SK-N-SH treated with all-trans-retinoic acid at 6 μM for 48 hours (cell line): ENCODE results near the gene SAMD4A.

ENCODE experiments used
- ATAC-seq: fragments of 200-7000 bp; cut with Tn5 transposase; 3 replicates; pipeline ENCODE4 v1.9.1; 2020; ENCODE audit warnings: mild to moderate bottlenecking, moderate library complexity
- ARNTL ChIP-seq: fragments of 450-650 bp; formaldehyde crosslinking; IDR thresholded peaks from 2 replicates; pipeline ENCODE4 v1.5.0; 2020; ENCODE audit warnings: low read depth, mild to moderate bottlenecking, moderate library complexity, borderline replicate concordance
- BACH2 ChIP-seq: fragments of 250-450 bp; sonication (Bioruptor Pico); IDR thresholded peaks from 2 replicates; pipeline ENCODE4 v1.9.0; 2021; ENCODE audit warnings: mild to moderate bottlenecking, borderline replicate concordance
- CREB5 ChIP-seq: fragments of 250-450 bp; sonication (Bioruptor Pico); IDR thresholded peaks from 2 replicates; pipeline ENCODE4 v1.5.1; 2020; ENCODE audit warnings: low read depth, mild to moderate bottlenecking, moderate library complexity
- CSDC2 ChIP-seq: fragments of 250-450 bp; sonication (Bioruptor Pico); IDR thresholded peaks from 2 replicates; pipeline ENCODE4 v1.5.0; 2020; ENCODE audit warnings: mild to moderate bottlenecking, moderate library complexity
- CSRNP3 ChIP-seq: fragments of 250-450 bp; sonication (Bioruptor Pico); IDR thresholded peaks from 2 replicates; pipeline ENCODE4 v1.5.1; 2021; ENCODE audit warnings: mild to moderate bottlenecking, moderate library complexity
- ESRRG ChIP-seq: fragments of 250-450 bp; sonication (Bioruptor Pico); IDR thresholded peaks from 2 replicates; pipeline ENCODE4 v1.6.1; 2021; ENCODE audit warnings: mild to moderate bottlenecking
- GLIS3 ChIP-seq: fragments of 250-450 bp; sonication (Bioruptor Pico); IDR thresholded peaks from 2 replicates; pipeline ENCODE4 v1.5.0; 2020; ENCODE audit warnings: mild to moderate bottlenecking, moderate library complexity
- ISL1 ChIP-seq: fragments of 250-450 bp; sonication (Bioruptor Pico); IDR thresholded peaks from 2 replicates; pipeline ENCODE4 v2.1.2; 2022; ENCODE audit warnings: mild to moderate bottlenecking, moderate library complexity
- OSR1 ChIP-seq: fragments of 250-450 bp; sonication (Bioruptor Pico); IDR thresholded peaks from 2 replicates; pipeline ENCODE4 v1.8.0; 2022; ENCODE audit warnings: moderate library complexity, mild to moderate bottlenecking, inconsistent platforms
- PATZ1 ChIP-seq: fragments of 250-450 bp; sonication (Bioruptor Pico); IDR thresholded peaks from 2 replicates; pipeline ENCODE4 v1.8.0; 2020; ENCODE audit warnings: mild to moderate bottlenecking, moderate library complexity, borderline replicate concordance
- POU6F1 ChIP-seq: fragments of 250-450 bp; sonication (Bioruptor Pico); IDR thresholded peaks from 2 replicates; pipeline ENCODE4 v1.8.0; 2021; ENCODE audit warnings: low read depth, mild to moderate bottlenecking, moderate library complexity, borderline replicate concordance
- PPARA ChIP-seq: fragments of 250-450 bp; sonication (Bioruptor Pico); IDR thresholded peaks from 2 replicates; pipeline ENCODE4 v1.5.0; 2020; ENCODE audit warnings: mild to moderate bottlenecking, borderline replicate concordance
- RARB ChIP-seq: fragments of 250-450 bp; sonication (Bioruptor Pico); IDR thresholded peaks from 2 replicates; pipeline ENCODE4 v1.8.0; 2021; ENCODE audit warnings: mild to moderate bottlenecking, moderate library complexity
- SNAI2 ChIP-seq: fragments of 250-450 bp; sonication (Bioruptor Pico); IDR thresholded peaks from 2 replicates; pipeline ENCODE4 v1.5.0; 2020; ENCODE audit warnings: mild to moderate bottlenecking, moderate library complexity
- TCF4 ChIP-seq: fragments of 250-450 bp; sonication (Bioruptor Pico); IDR thresholded peaks from 2 replicates; pipeline ENCODE4 v1.8.0; 2021; ENCODE audit warnings: mild to moderate bottlenecking, moderate library complexity, borderline replicate concordance
- TOX ChIP-seq: fragments of 250-450 bp; sonication (Bioruptor Pico); IDR thresholded peaks from 2 replicates; pipeline ENCODE4 v1.8.0; 2021; ENCODE audit warnings: mild to moderate bottlenecking, moderate library complexity, borderline replicate concordance
- TSHZ2 ChIP-seq: fragments of 250-450 bp; sonication (Bioruptor Pico); IDR thresholded peaks from 2 replicates; pipeline ENCODE4 v1.5.0; 2020; ENCODE audit warnings: mild to moderate bottlenecking, moderate library complexity
- ZC3H10 ChIP-seq: fragments of 250-450 bp; sonication (Bioruptor Pico); IDR thresholded peaks from 2 replicates; pipeline ENCODE4 v1.5.1; 2021; ENCODE audit warnings: mild to moderate bottlenecking, moderate library complexity
- ZFP30 ChIP-seq: fragments of 450-650 bp; formaldehyde crosslinking; IDR thresholded peaks from 2 replicates; pipeline ENCODE4 v1.5.0; 2022; ENCODE audit warnings: mild to moderate bottlenecking, moderate library complexity
- ZNF565 ChIP-seq: fragments of 450-650 bp; formaldehyde crosslinking; conservative IDR thresholded peaks from 2 replicates; pipeline ENCODE4 v1.5.0; 2020; ENCODE audit warnings: low read depth, mild to moderate bottlenecking, moderate library complexity
- ZNF70 ChIP-seq: fragments of 450-650 bp; formaldehyde crosslinking; IDR thresholded peaks from 2 replicates; pipeline ENCODE4 v1.5.0; 2020; ENCODE audit warnings: mild to moderate bottlenecking, moderate library complexity
- ZNF8 ChIP-seq: fragments of 450-650 bp; formaldehyde crosslinking; IDR thresholded peaks from 2 replicates; pipeline ENCODE4 v1.5.0; 2020; ENCODE audit warnings: mild to moderate bottlenecking, moderate library complexity

Gene SAMD4A

GRCh38 chr14:54590481-54590880 lies 23.6 kb downstream of the SAMD4A start:
- ATAC-seq: peak; percentile 7; the same call in 1 of the 3 replicates
- TF ChIP-seq BACH2 (CRISPR knock-in tag): no peak
- TF ChIP-seq ZFP30 (CRISPR knock-in tag): no peak

GRCh38 chr14:54591461-54591860 lies 24.5 kb downstream of the SAMD4A start:
- no peak for ATAC-seq

GRCh38 chr14:54591866-54592265 lies 24.9 kb downstream of the SAMD4A start:
- TF ChIP-seq CREB5 (CRISPR knock-in tag) (no peak), SNAI2 (CRISPR knock-in tag) (no peak), ARNTL (CRISPR knock-in tag) (no peak), POU6F1 (no peak), TSHZ2 (CRISPR knock-in tag) (no peak), OSR1 (no peak), CSDC2 (no peak), GLIS3 (CRISPR knock-in tag) (no peak), ZNF70 (no peak), ZNF8 (CRISPR knock-in tag) (no peak), PPARA (CRISPR knock-in tag) (no peak), ISL1 (CRISPR knock-in tag) (no peak), PATZ1 (CRISPR knock-in tag) (no peak), ZC3H10 (no peak), RARB (no peak), CSRNP3 (CRISPR knock-in tag) (no peak), ZFP30 (CRISPR knock-in tag) (no peak), TOX (no peak), BACH2 (CRISPR knock-in tag) (no peak), TCF4 (CRISPR knock-in tag) (no peak)
- no peak for ATAC-seq

More at GRCh38 chr14:54591461-54591860, 24.5 kb downstream of the SAMD4A start:
- TF ChIP-seq ZNF8 (CRISPR knock-in tag) (no peak), BACH2 (CRISPR knock-in tag) (no peak), ESRRG (CRISPR knock-in tag) (no peak), CSRNP3 (CRISPR knock-in tag) (no peak), CSDC2 (no peak), TOX (no peak), ARNTL (CRISPR knock-in tag) (no peak), CREB5 (CRISPR knock-in tag) (no peak), ZNF565 (CRISPR knock-in tag) (no peak)
